Measurements from ENCODE around the gene KANSL1.

DNA sequence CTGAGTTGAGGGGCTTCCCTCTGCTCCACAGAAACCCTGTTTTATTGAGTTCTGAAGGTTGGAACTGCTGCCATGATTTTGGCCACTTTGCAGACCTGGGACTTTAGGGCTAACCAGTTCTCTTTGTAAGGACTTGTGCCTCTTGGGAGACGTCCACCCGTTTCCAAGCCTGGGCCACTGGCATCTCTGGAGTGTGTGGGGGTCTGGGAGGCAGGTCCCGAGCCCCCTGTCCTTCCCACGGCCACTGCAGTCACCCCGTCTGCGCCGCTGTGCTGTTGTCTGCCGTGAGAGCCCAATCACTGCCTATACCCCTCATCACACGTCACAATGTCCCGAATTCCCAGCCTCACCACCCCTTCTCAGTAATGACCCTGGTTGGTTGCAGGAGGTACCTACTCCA is 168.2 kb downstream of the KANSL1 start:
- TF ChIP-seq, protein P1, sequence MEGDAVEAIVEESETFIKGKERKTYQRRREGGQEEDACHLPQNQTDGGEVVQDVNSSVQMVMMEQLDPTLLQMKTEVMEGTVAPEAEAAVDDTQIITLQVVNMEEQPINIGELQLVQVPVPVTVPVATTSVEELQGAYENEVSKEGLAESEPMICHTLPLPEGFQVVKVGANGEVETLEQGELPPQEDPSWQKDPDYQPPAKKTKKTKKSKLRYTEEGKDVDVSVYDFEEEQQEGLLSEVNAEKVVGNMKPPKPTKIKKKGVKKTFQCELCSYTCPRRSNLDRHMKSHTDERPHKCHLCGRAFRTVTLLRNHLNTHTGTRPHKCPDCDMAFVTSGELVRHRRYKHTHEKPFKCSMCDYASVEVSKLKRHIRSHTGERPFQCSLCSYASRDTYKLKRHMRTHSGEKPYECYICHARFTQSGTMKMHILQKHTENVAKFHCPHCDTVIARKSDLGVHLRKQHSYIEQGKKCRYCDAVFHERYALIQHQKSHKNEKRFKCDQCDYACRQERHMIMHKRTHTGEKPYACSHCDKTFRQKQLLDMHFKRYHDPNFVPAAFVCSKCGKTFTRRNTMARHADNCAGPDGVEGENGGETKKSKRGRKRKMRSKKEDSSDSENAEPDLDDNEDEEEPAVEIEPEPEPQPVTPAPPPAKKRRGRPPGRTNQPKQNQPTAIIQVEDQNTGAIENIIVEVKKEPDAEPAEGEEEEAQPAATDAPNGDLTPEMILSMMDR (IDR thresholded peaks at IDR 0.05; ENCODE audit: low read length), result no peak
- no peak for TF ChIP-seq EZH2phosphoT487 (IDR thresholded peaks at IDR 0.05; ENCODE audit: low read length)
- no peak for TF ChIP-seq EZH2 (optimal IDR thresholded peaks at IDR 0.05; ENCODE audit: low read depth, low read length)
